Amniotic epithelial cell (primary cell): ENCODE results near the gene CNTN4.
"Not testable (repeated sequence)": the region's sequence is repeated elsewhere in the genome, so short reads cannot be mapped to it uniquely, and the experiment has no call there.

ENCODE experiments used
- DNase-seq: peaks from one replicate; pipeline ENCODE4 v3.0.0-alpha.2; 2010; ENCODE audit warnings: low read depth

The CNTN4 gene

GRCh38 chr3:2807514-2807913 lies 708.8 kb downstream of the CNTN4 start:
- DNase-seq, result no peak

GRCh38 chr3:2810723-2811122 lies 712.1 kb downstream of the CNTN4 start:
- DNase-seq, result no peak

GRCh38 chr3:2819571-2819970 lies 720.9 kb downstream of the CNTN4 start:
- DNase-seq, result no peak

GRCh38 chr3:2820982-2821381 lies 722.3 kb downstream of the CNTN4 start:
- DNase-seq, result not testable (repeated sequence)

- no peak for DNase-seq
Observed at GRCh38 chr3:2822611-2823010, 723.9 kb downstream of the CNTN4 start.

- no peak for DNase-seq
Observed at GRCh38 chr3:2823031-2823430, 724.4 kb downstream of the CNTN4 start.

GRCh38 chr3:2823437-2824211 lies 725.0 kb downstream of the CNTN4 start:
- DNase-seq, result no peak

- no peak for DNase-seq
Observed at GRCh38 chr3:2826036-2826435, 727.4 kb downstream of the CNTN4 start.

GRCh38 chr3:2826453-2826852 lies 727.8 kb downstream of the CNTN4 start:
- DNase-seq, result no peak

GRCh38 chr3:2837239-2837638 lies 738.6 kb downstream of the CNTN4 start:
- no peak for DNase-seq

GRCh38 chr3:2837910-2838309 lies 739.2 kb downstream of the CNTN4 start:
- no peak for DNase-seq

- DNase-seq, result no peak
Observed at GRCh38 chr3:2838546-2839157, 740.0 kb downstream of the CNTN4 start.

- no peak for DNase-seq
Observed at GRCh38 chr3:2839876-2840275, 741.2 kb downstream of the CNTN4 start.

- DNase-seq, result no peak
Observed at GRCh38 chr3:2847062-2847841, 748.6 kb downstream of the CNTN4 start.

GRCh38 chr3:2849092-2849491 lies 750.4 kb downstream of the CNTN4 start:
- DNase-seq, result no peak

GRCh38 chr3:2850701-2851100 lies 752.0 kb downstream of the CNTN4 start:
- DNase-seq, result no peak

GRCh38 chr3:2851361-2851760 lies 752.7 kb downstream of the CNTN4 start:
- no peak for DNase-seq

- no peak for DNase-seq
Observed at GRCh38 chr3:2851835-2852234, 753.2 kb downstream of the CNTN4 start.

GRCh38 chr3:2853651-2854050 lies 755.0 kb downstream of the CNTN4 start:
- DNase-seq, result no peak

GRCh38 chr3:2856138-2857133 lies 757.8 kb downstream of the CNTN4 start:
- DNase-seq, result no peak

- DNase-seq, result no peak
Observed at GRCh38 chr3:2860626-2861025, 762.0 kb downstream of the CNTN4 start.

- DNase-seq, result no peak
Observed at GRCh38 chr3:2861120-2861519, 762.5 kb downstream of the CNTN4 start.
